Measurements from ENCODE around the gene SENP6.
"Not testable (repeated sequence)": the region's sequence is repeated elsewhere in the genome, so short reads cannot be mapped to it uniquely, and the experiment has no call there.

The SENP6 gene

DNA sequence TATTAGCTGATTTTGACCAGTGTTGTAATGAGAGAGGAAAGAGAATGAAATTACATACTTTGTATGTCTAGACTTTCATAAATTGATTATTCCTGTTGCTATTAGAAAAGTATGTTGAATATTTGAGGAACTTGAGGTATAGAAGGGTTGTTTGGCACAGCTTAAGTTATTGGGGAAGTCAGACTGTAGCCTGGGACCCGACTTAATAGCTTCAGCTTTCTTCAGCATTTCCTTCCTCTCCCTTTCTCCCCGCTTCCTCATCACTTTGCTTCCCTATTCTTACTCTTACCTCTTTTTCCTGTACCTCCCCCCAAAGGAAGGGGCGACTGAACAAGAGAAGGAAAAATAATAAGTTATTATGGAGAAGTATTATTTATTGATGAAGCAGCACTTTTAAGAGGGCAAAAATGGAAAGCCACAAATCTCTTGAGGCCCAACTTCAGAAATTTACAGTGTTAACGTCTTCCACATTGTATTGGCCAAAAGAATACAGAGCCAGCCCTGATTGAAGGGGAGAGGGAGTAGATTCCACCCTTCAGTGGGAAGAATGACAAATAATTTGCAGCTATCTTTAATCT, 7.4 kb downstream of the SENP6 start:
- DNase-seq: no peak

DNA sequence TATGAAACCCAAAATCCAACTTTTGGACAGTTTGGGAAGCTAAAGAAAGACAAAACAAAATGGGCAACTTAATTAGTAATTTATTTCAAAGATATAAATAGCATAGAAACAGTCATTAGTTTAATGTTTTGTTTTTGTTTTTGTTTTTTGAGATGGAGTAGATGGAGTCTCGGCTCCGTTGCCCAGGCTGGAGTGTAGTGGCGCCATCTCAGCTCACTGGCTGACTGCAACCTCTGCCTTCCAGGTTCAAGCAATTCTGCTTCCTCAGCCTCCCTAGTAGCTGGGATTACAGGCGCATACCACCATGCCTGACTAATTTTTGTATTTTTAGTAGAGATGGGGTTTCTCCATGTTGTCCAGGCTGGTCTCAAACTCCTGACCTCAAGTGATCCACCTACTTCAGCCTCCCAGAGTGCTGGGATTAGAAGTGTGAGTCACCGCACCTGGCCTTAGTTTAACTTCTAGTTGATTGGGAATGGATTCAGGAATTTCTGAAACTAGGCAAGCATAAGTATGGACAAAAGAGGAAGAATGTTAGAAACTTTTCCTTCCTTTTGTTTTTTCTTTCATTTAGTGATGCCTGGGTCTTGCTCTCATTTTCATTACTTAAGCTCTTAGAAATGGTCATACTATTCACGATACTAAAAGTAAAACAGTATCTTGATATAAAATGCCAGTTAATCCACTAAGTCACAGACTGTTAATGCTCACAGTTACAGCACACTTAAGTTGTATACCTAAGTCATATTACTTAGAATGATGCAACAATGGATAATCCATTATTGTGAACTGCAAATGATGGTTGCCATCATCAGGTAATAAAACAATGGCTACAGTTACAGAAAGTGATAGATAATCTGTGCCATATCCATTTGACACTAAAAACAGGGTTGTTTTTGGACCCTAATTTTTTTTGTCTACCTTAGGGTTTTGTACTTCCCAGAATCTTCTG, 8.2 kb downstream of the SENP6 start:
- DNase-seq: no peak

DNA sequence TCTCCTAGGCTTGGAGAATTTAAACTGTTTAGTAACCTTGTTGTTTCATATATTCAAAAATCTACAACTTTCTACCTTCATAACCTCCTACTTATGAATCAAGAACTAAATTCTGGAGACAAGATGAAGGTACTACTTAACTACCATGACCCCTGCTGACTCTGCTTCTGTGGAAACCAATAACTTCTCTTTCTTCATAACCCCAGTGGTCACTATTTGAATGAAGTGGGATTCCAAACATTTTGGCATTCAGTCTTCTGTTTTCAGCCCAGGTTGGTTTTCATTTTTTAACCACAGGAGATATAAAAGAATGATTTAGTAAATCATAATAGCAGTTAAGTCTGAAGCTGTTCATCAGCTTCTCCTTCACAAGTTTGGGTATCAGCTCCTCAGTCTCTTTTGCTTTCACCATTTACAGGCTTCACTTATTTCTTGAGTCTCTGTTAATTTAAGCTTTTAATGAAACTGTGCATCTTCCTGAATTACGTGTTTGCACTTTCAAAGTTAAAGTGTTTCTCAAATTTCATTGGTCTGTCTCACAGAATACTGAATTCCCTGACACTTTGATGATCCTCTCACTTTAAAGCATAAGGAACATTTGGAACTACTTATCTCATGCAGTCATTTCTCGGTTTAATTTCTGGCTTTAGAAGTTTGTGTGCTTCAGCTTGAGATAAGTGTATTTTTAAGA, 9.5 kb downstream of the SENP6 start:
- no peak for DNase-seq

DNA sequence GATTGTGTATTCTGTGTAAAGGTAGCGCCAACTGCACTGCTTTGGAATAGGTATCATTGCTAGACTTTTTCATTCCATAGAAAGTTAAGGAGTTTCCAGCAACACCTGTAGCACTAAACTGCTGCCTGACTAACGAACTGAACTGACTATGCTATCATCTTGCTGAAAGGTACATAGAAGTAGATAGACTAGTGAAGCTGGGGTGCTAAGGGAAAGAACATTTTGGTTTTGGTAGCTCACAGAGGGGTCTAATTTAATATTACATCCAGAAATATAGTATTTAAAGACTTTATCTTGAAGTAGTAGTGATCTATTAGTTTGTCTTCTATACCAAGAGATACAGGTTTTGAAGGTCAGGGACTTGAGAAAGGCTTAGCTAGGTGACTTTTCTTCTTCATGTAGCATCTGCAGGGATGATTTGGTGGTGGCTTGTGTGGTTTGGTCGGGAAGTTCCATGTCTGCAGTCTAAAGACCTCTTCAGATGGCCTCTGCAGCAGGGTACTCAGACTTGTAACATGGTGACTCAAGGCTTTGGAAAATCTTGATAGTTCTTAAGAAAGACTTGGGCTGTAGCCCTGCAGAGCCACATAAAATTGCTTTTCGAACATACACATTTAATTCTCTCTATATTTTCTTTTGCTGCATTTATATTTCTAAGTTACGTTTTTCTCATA, 10.2 kb downstream of the SENP6 start:
- DNase-seq: no peak

DNA sequence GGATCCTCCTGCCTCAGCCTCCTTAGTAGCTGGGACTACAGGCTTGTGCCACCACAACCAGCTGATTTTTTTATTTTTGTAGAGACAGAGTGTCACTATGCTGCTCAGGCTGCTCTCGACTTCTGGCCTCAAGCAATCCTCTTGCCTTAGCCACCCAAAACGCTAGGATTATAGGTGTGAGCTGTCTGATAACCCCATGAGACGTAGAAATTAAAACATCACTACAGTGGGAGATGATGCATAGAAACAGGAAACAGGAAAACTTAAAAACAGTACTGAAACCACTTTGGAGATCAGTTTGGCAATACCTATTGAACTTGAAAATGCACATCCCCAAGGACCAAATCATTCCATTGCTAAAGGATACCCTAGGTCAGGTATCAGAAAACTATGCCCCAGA, 10.8 kb downstream of the SENP6 start:
- no peak for DNase-seq

DNA sequence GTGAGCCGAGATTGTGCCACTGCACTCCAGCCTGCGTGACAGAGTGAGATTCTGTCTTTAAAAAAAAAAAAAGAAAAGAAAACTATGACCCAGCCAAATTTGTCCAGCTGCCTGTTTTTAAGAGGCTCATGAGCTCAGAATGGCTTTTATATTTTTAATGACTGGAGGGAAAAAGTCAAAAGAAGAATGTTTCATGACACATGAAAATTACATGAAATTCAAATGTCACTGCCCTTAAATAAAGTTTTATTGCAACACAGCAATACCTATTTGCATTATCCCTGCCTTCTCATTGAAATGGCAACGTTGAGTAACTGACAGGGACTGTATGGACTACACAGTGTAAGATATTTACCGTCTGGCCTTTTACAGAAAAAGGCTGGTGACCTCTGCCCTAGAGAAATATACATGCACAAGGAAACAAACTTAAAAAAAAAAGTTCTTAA, 11.4 kb downstream of the SENP6 start:
- no peak for DNase-seq

DNA sequence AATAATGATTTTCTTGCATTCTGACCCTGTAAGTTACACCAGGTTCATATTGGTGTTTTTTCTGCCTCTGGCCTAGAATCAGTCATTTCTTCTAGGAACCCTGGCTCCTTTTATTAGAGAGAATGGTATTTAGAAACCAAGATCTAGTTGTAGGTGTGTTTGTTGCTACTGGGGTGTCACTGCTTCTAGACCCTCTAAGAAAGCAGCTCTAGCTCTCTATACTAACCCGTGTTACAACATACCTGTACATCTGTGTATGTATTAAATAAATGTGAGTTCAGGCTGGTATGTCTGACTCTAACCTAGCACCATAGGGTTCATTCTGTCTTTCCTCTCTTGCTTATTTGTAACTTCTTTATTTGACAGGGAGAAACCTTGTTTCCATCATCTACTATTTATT, 16.8 kb downstream of the SENP6 start:
- no peak for DNase-seq

DNA sequence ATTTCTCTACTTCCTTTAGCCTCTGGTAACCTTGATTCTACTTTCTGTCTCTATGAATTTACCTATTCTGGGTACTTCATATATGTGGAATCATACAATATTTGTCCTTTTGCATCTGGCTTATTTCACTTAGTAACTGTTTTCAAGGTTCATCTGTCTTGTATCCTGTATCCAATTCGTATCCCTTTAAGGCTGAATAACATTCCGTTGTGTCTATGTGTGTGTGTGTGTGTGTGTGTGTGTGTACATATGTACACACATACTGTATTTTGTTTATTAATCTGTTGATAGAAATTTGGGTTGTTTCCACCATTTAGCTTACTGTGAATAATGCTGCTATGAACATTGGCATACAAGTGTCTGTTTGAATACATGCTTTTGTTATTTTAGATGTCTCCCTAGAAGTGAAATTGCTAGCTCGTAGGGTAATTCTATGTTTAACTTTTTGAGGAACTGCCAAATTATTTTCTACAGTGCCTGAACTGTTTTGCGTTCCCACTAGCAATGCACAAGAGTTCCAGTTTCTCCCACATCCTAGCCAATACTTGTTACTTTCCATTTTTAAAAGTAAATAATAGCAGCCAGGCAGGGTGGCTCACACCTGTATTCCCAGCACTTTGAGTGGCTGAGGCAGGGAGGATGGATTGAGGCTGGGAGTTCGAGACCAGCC, 17.7 kb downstream of the SENP6 start:
- no peak for DNase-seq

DNA sequence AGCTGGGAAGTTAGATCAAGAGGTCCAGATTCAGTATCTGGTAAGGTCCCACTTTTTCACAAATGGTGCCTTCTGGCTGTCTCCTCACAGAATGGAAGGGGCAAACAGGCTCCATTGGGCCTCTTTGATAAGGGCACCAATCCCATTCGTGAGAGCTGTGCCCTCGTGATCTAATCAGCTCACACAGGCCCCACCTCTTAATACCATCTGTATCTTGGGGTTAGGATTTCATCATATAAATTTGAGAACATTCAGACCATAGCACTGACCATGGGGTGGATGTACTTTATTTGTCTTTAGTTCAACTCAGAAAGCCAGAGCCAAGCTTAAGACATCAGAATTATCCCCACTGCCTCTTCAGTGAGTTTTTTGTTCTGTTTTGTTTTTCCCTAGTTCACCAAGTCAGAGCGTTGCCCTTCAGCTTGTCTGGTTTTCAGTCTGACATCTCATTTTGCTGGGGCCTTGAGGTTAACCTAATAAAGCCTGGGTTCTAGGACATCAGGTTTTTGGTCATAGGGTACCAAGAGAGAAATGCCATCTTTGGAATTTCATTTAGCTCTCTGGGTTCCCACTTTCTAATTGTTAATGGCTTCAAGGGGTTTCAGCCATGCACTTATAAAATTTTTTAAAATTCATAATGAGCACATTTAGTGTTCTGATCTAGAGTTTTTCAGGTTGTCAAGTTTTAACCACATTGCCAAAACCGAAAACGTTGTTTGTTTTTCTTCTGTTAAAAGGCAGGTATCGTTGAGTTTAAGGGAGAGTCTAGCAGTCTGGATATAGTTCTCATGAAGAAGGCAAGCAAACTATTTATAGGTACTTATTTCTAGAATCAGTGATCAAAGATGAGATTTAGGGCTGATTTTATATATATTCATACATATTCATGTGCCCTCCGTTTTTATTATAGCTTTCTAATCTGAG, 19.0 kb downstream of the SENP6 start:
- DNase-seq: no peak

DNA sequence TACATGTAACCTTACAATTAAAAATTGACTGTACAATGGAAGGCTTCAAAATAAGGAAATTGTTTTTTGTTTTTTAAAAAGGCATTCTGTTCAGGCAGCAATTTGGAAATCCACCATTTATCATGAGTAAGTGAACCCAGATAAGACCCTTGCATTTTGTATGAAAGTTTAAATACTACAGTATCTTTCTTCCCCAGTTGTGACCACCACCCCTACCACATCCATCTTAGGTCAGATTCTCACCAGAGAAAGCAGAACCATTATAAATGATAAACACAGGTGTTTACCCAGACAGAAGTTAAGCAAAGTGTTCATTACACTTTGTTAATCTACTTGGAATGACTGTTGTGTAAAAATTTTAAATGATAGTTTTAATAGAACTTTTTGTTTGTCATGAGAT, 20.2 kb downstream of the SENP6 start:
- no peak for DNase-seq

DNA sequence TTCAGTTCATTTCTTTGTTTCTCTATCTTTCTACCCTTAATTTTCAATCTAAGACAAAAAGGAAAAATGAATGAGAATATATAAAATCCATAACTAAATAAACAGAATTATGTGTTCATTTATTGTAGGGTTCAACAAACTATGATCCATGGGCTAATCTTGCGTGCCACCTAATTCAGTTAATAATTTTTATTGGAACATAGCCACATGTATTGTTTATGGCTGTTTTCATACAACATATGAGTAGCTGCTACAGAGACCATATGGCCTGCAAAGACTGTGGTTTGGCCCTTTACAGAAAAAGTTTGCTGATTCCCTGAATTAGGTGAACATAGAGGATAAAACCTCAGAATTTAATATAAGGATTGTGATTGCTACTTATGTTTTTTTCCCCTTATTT, 21.8 kb downstream of the SENP6 start:
- no peak for DNase-seq

DNA sequence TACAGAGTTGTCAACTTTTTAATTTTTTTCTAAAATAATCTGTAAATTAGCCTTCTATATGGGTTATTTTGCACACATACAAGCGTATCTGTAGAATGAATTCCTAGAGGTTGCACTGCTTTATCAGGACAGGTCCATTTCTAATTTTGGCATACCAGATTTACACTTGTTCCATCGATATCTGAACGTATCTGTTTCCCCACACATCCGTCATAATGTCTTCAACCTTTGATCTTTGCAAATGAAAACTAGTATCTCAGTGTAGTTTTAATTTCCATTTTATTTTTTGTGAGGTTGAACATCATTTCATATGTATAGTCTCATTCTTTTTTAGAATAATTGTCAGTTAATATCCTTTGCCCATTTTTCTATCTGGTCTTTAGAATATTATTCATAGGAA, 22.7 kb downstream of the SENP6 start:
- no peak for DNase-seq

DNA sequence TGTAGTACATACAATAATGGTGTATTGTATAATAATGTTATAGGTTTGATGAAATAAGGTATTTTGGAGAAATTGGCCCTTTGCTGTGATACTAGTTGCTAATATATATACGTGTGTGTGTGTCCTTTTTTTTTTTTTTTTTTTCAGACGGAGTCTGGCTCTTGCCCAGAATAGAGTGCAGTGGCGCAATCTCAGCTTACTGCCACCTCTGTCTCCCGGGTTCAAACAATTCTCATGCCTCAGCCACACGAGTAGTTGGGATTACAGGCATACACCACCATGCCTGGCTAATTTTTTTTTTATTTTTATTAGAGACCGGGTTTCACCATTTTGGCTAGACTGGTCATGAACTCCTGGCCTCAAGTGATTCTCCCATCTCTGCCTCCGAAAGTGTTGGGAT, 23.3 kb downstream of the SENP6 start:
- no peak for DNase-seq

DNA sequence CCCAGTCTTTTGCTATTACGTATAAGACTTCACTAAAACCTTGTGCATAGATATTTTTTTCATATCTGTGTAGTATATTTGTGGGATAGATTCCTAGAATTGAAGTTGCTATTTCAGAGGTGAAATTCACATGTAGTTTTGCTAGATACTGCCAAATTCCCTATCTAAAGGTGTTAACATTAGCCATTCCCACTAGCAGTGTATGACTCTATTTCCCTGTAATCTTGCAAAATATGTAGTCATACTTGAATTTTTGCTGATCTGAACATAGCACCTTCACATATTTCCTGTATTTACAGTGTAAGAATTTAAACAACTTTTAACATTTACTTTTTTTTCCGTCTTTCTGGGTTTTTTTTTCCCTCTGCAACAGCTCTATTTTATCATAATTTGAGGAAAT, 24.9 kb downstream of the SENP6 start:
- DNase-seq: no peak

DNA sequence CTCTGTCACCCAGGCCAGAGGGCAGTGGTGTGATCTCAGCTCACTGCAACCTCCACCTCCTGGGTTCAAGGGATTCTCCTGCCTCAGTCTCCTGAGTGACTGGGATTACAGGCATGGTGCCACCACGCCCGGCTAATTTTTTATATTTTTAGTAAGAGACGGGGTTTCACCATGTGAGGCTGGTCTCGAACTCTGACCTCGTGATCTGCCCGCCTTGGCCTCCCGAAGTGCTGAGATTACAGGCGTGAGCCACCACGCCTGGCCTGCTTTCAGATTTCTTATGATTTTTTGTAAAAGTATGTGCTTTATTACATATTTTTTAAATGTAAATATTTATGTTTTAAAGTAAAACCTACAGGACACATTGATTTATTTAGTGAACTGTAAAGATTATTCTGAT, 26.0 kb downstream of the SENP6 start:
- not testable (repeated sequence) for DNase-seq

DNA sequence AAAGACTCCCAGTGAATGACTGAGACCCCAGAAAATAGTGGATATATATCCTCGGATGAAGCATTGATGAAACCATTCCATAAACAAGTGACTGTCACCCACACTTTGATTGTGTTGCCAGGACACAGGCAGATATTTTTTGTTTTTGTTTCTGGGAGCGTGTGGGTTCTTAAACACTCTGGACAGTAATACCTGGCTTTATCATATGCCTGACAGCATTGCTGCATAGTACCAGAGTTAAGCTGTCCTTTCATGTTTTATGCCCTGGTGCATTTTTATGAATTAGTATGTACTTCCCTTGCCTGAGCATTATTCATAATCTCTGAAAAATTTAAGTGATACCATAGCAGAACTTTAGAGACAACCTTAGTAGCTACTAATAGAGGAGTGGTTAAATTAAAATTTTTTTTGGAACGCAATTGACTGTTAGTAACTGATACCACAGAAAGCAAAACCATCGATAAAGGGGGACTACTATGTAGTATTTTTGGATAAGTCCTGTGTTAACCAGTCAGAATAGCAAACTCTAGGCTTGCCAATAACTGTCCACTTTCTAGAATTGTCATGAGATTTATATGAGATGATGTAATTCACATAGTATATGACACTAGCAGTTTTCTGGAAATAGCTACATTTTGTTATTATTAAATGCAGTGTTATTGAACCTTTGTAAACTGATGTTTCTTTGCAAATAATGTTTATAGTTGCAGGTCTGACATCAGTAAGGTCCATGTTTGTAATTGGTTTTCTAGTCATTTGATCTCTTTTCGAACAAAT, 30.4 kb downstream of the SENP6 start:
- DNase-seq: no peak

DNA sequence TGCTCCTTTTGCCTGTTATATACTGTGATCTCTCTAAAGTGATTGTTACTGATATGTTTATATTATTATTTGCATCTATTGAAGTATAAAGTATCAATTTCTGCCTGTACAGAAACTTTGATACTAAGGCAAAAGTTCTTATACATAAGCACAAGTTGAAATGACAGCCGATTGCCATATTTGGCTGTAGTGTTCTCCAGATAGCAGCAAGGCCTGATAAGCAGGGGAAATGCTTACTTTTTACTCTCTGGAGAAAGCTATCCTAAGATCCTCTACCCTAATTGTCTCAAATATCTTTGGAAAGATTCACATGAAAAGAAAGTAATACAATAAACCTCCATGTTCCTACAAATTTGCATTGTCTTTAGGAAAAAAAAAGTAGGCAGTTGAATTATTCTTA, 31.4 kb downstream of the SENP6 start:
- no peak for DNase-seq

DNA sequence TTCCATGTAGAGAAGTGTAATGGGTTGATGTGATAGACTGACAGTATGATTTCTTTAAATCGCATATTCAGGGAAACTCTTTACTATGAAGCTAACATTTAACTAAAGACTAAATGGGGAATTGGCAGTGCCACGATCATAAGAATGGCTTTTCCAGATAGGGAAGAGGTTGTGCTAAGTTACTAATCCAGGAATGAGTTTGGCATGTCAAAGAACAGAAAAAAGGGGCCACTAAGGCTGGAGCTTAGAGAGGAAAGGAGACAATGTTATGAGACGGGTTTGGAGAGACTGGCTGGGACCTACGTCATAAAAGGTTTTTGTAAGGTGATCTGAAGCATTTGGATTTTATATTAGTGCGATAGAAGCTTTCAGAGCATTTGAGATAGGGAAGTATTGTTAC, 40.6 kb downstream of the SENP6 start:
- no peak for DNase-seq

DNA sequence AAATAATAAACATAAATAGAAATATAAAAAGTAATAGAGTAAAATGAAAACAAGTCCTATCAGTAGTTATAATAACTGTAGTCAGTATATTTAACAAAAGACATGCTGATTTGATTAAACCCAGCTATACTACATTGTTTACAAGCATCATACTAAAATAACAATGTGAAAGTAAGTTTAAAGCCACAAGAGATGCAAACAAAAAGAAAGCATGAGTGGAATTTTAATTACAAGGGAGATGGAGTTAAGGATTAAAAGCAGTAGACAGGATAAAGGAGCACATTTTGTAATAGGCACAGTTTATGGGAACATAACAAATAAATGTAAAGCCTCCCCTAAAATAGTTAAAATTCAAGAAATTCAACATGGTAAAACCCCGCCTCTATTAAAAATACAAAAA, 41.5 kb downstream of the SENP6 start:
- DNase-seq: no peak

DNA sequence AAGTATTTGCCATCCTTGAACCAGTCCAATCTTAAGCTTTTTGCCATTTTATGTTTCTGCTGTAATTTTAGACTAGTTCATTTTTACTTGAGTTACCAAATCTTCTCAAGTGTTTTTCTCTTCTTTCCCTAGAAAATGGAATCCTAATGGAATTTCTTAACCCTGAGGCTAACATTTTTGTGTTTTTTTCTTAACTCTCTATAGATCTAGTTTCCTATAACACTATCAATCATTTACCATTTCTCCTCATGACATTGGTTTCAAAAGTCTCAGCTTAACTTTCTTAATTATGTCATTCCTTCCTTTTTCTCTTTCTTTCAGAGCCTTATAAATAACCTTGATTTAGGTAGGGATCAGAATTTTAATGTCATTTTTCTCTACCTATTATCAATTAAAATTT, 54.8 kb downstream of the SENP6 start:
- no peak for DNase-seq

DNA sequence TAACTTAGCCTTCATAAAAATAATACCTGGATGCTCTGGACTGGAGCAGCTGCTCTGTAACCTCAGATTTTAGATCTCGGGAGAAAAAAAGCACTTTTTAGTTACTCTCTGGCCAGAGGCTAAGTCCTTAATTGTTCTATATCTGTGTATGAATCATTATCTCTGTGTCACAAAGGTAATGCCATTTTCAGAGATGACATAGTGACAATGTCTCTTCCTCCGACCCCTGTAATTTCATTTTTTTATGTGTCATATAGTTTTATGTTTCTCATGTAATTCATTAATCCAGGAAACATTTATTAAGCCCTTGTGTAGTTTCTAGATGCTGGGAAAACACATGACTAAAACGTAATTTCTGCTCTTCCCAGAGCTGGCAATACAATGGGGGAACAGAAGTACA, 55.6 kb downstream of the SENP6 start:
- no peak for DNase-seq

All from NCI-H510A treated with DMSO at 0.1 percent for 48 hours (cell line).